Measurements from ENCODE around the gene LTC4S. TPM values are rescaled to one million over a fixed set of nuclear protein-coding genes. Genes with fewer than 3 reads are reported as not detected.

Gene LTC4S
- total RNA-seq, 4 donors from 2014 or later: 4.6 to 6.9 (median 4.7) TPM; not detected in 1

DNA sequence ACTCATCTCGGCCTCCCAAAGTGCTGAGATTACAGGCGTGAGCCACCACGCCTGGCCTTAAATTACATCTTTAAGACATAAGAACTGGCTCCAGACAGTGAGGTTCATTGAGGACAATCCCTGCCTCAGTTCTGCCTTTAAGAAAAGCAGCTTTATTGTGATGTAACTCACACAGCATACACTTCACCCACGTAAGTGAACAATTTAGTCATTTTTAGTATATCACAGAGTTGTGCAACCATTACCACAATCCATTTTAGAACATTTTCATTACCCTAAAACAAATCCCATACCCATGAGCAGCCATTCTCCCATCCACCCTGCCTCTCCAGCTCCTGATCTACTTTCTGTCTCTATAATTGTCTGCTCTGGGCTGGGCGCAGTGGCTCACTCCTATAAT, 24.0 kb upstream of the LTC4S start:
- no peak overlapping the region for H3K4me3 ChIP-seq
- TF ChIP-seq, protein P1, sequence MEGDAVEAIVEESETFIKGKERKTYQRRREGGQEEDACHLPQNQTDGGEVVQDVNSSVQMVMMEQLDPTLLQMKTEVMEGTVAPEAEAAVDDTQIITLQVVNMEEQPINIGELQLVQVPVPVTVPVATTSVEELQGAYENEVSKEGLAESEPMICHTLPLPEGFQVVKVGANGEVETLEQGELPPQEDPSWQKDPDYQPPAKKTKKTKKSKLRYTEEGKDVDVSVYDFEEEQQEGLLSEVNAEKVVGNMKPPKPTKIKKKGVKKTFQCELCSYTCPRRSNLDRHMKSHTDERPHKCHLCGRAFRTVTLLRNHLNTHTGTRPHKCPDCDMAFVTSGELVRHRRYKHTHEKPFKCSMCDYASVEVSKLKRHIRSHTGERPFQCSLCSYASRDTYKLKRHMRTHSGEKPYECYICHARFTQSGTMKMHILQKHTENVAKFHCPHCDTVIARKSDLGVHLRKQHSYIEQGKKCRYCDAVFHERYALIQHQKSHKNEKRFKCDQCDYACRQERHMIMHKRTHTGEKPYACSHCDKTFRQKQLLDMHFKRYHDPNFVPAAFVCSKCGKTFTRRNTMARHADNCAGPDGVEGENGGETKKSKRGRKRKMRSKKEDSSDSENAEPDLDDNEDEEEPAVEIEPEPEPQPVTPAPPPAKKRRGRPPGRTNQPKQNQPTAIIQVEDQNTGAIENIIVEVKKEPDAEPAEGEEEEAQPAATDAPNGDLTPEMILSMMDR (IDR thresholded peaks at IDR 0.05): no peak
- no peak for TF ChIP-seq POLR2A (IDR thresholded peaks at IDR 0.05)
- no peak overlapping the region for H3K27ac ChIP-seq
- intact Hi-C loops (cut with DNase I): no loop called here
- H3K36me3 ChIP-seq: peaks cover 28 to 96% (median 48%) of the 10 kb centered on the region in 3 donors
- DNase-seq: no peak
- WGBS, 2 donors: 87 to 95% methylated on average over 5 of the region's 5 CpGs
- peaks cover 13 to 32% (median 18%) of the 10 kb centered on the region in 3 donors for H3K4me1 ChIP-seq
- H3K9me3 ChIP-seq: no peaks in the 10 kb centered on the region
- H3K27me3 ChIP-seq: no peaks in the 10 kb centered on the region

DNA sequence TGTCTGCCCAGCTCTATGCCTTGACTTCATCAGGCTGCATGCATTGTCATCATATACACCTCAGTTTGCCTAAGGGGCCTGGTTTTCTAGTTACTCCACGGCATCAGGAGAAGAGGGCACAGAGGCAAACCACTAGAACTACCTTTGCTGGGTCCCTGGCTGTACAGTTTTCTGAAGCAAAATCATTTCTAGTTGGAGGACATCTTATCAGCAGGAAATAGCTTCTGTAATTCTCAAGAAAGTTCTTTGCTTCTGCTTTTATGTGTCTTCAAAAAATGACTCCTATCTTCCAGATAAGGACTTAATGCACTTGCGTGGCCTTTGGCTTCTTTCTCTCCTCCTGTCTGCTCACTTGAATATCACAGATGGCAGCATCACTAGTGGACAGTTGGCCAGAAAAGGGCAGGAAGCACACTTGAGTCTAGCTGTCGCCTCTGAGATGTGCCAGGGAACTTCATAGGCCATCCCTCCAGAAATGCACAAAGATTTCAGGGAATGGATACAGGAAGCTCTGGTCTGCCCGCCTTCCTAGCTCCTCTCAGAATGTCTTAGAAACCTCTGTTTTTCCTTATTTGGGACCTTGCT, 22.4 kb upstream of the LTC4S start:
- DNase-seq: no peak
- no peaks in the 10 kb centered on the region for H3K27me3 ChIP-seq
- no peak overlapping the region for H3K27ac ChIP-seq
- TF ChIP-seq, protein P1 (IDR thresholded peaks at IDR 0.05): no peak
- TF ChIP-seq POLR2A (IDR thresholded peaks at IDR 0.05): no peak
- no peaks in the 10 kb centered on the region for H3K9me3 ChIP-seq
- peaks cover 23 to 99% (median 46%) of the 10 kb centered on the region in 3 donors for H3K36me3 ChIP-seq
- H3K4me1 ChIP-seq: peaks cover 0 to 16% (median 3%) of the 10 kb centered on the region in 3 donors
- intact Hi-C loops (cut with DNase I): no loop called here
- no peak overlapping the region for H3K4me3 ChIP-seq
- 85 to 93% methylated on average over 3 to 4 of the region's 4 CpGs for WGBS, 2 donors

DNA sequence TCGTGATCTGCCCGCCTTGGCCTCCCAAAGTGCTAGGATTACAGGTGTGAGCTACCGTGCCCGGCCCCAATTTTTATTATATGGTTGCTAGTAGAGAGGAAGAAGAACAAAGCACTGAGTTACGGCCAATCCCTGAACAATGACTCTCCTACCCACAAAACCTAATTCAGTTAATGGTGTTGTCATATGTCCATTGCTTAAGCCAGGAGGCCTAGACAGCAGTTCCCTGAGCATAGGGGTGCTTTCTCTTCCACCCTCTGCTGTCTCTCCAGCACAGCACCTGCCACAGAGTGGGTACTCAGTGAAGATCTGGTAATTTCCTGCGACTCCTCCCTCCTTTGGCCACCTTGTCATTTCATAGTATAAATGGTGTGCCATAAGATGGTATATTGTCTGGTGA, 21.4 kb upstream of the LTC4S start:
- TF ChIP-seq POLR2A (IDR thresholded peaks at IDR 0.05): no peak
- TF ChIP-seq, protein P1 (IDR thresholded peaks at IDR 0.05): no peak
- peaks cover 0 to 8% (median 0%) of the 10 kb centered on the region in 3 donors for H3K4me1 ChIP-seq
- intact Hi-C loops (cut with DNase I): no loop called here
- DNase-seq: no peak
- H3K4me3 ChIP-seq: no peak overlapping the region
- H3K9me3 ChIP-seq: no peaks in the 10 kb centered on the region
- WGBS, 2 donors: 88 to 90% methylated on average over 3 to 6 of the region's 6 CpGs
- H3K27ac ChIP-seq: no peak overlapping the region
- peaks cover 22 to 100% (median 44%) of the 10 kb centered on the region in 3 donors for H3K36me3 ChIP-seq
- no peaks in the 10 kb centered on the region for H3K27me3 ChIP-seq

DNA sequence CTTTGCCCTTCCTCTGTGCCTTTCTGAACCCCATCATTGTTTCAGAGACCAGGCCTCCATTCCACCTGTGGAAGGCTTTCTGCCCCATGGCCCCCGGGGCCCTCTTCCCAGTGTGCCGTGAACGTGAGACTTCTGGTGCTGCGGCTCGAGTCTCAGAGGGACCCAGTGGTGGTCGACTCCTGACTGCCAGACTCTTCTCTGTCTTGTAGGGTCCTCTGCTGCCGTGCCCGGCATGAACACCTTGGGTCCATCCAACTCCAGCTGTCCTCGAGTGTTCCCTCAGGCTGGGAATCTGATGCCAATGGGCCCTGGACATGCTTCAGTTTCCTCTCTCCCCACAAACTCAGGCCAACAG, 20.1 kb upstream of the LTC4S start:
- Histone ChIP-seq H3K27ac (no peak overlapping the region), H3K27me3 (no peaks in the 10 kb centered on the region), H3K4me1 (no peaks in the 10 kb centered on the region), H3K9me3 (no peaks in the 10 kb centered on the region), H3K36me3 (peaks cover 22 to 100% (median 44%) of the 10 kb centered on the region in 3 donors), H3K4me3 (no peak overlapping the region)
- 92 to 94% methylated on average over 6 to 8 of the region's 9 CpGs for WGBS, 2 donors
- intact Hi-C loops (cut with DNase I): no loop called here
- no peak for DNase-seq
- no peak for TF ChIP-seq POLR2A (IDR thresholded peaks at IDR 0.05)
- TF ChIP-seq, protein P1 (IDR thresholded peaks at IDR 0.05): no peak

DNA sequence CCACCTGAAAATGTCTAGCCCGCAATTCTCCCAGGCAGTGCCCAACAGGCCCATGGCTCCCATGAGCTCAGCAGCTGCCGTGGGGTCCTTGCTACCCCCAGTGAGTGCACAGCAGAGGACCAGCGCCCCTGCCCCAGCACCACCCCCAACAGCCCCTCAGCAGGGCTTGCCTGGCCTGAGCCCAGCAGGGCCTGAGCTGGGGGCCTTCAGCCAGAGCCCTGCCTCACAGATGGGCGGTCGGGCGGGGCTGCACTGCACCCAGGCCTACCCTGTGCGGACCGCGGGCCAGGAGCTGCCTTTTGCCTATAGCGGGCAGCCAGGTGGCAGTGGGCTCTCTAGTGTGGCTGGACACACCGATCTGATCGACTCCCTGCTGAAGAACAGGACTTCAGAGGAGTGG, 19.3 kb upstream of the LTC4S start:
- DNase-seq: no peak
- Histone ChIP-seq H3K27ac (no peak overlapping the region), H3K4me3 (no peak overlapping the region), H3K4me1 (no peaks in the 10 kb centered on the region), H3K36me3 (peaks cover 22 to 100% (median 44%) of the 10 kb centered on the region in 3 donors), H3K9me3 (no peaks in the 10 kb centered on the region), H3K27me3 (no peaks in the 10 kb centered on the region)
- TF ChIP-seq, protein P1 (IDR thresholded peaks at IDR 0.05): no peak
- no peak for TF ChIP-seq POLR2A (IDR thresholded peaks at IDR 0.05)
- intact Hi-C loops (cut with DNase I): no loop called here
- WGBS, 2 donors: 90 to 100% methylated on average over 2 of the region's 12 CpGs

Measured in esophagus squamous epithelium (tissue), 5 donors.